ENCODE measurements around the gene ARL2BP. TPM values are rescaled to one million over a fixed set of nuclear protein-coding genes. Genes with fewer than 3 reads are reported as not detected.

Gene ARL2BP
- polyA plus RNA-seq, 1 donor (not counting 4 experiments of a cell fraction or from before 2014, with no cell fraction given), result 98.0 TPM

- dilution Hi-C loops (cut with MboI; ENCODE audit: extremely low pct_ligation_motif_present, low sequenced_read_pairs), result no loop called here
- Histone ChIP-seq H4K20me1 (ENCODE audit: control insufficient read depth, extremely low read depth, insufficient read depth, low read length) (no peaks in the 10 kb centered on the region), H3K27me3 (ENCODE audit: control insufficient read depth, extremely low read depth, insufficient read depth, low read length) (no peaks in the 10 kb centered on the region), H3K27ac (ENCODE audit: control insufficient read depth, insufficient read depth, low read length) (no peak overlapping the region), H3K4me1 (ENCODE audit: control insufficient read depth, extremely low read depth, insufficient read depth, low read length) (peaks cover 10% of the 10 kb centered on the region), H3K36me3 (ENCODE audit: control insufficient read depth in 2 of 2, extremely low read depth in 1 of 2, insufficient read depth in 2 of 2, low read length in 2 of 2) (peaks cover 5 to 18% of the 10 kb centered on the region in 2 experiments), H3K4me3 (ENCODE audit: control insufficient read depth in 2 of 3, extremely low read depth in 1 of 3, insufficient read depth in 2 of 3, low read depth in 1 of 3, low read length in 3 of 3) (no peak overlapping the region), H3K9me1 (ENCODE audit: control insufficient read depth, extremely low read depth, insufficient read depth, low read length) (no peaks in the 10 kb centered on the region), H2AFZ (ENCODE audit: control insufficient read depth, low read length) (no peak overlapping the region), H3K79me2 (ENCODE audit: control insufficient read depth, insufficient read depth, low read length) (peaks cover 9% of the 10 kb centered on the region), H3K9me3 (ENCODE audit: control insufficient read depth, low read depth, low read length) (no peaks in the 10 kb centered on the region), H3K4me2 (ENCODE audit: control insufficient read depth, extremely low read depth, insufficient read depth, low read depth, low read length) (no peak overlapping the region), H3K9ac (ENCODE audit: control insufficient read depth, extremely low read depth, insufficient read depth, low read length) (no peak overlapping the region)
- FAIRE-seq (no peak), DNase-seq (ENCODE audit: low read depth, low spot score) (no peak)
- TF ChIP-seq EZH2 (IDR thresholded peaks at IDR 0.05; ENCODE audit: low read length) (no peak), CTCF (optimal IDR thresholded peaks at IDR 0.05 in 1 of 3, IDR thresholded peaks at IDR 0.05 in 1 of 3, conservative IDR thresholded peaks at IDR 0.05 in 1 of 3; ENCODE audit: extremely low read depth in 1 of 3, insufficient read depth in 2 of 3, low read length in 3 of 3) (no peak)
Measured at GRCh38 chr16:57242650-57243049, 2.4 kb upstream of the ARL2BP start.

GRCh38 chr16:57244463-57244766 is 644 bp upstream of the ARL2BP start:
- no peak for DNase-seq (ENCODE audit: low read depth, low spot score)
- H3K27ac ChIP-seq (ENCODE audit: control insufficient read depth, insufficient read depth, low read length), result peak overlapping the region; percentile 66
- H2AFZ ChIP-seq (ENCODE audit: control insufficient read depth, low read length), result peak overlapping the region; percentile 51
- peak overlapping the region; percentile 96 for H3K4me2 ChIP-seq (ENCODE audit: control insufficient read depth, extremely low read depth, insufficient read depth, low read depth, low read length)
- peak; percentile 80 for FAIRE-seq
- no peaks in the 10 kb centered on the region for H3K27me3 ChIP-seq (ENCODE audit: control insufficient read depth, extremely low read depth, insufficient read depth, low read length)
- no peaks in the 10 kb centered on the region for H4K20me1 ChIP-seq (ENCODE audit: control insufficient read depth, extremely low read depth, insufficient read depth, low read length)
- peak overlapping the region; percentile 85 for H3K9ac ChIP-seq (ENCODE audit: control insufficient read depth, extremely low read depth, insufficient read depth, low read length)
- H3K79me2 ChIP-seq (ENCODE audit: control insufficient read depth, insufficient read depth, low read length), result peaks cover 9% of the 10 kb centered on the region
- TF ChIP-seq EZH2 (IDR thresholded peaks at IDR 0.05; ENCODE audit: low read length) (no peak), CTCF (optimal IDR thresholded peaks at IDR 0.05 in 1 of 3, IDR thresholded peaks at IDR 0.05 in 1 of 3, conservative IDR thresholded peaks at IDR 0.05 in 1 of 3; ENCODE audit: extremely low read depth in 1 of 3, insufficient read depth in 2 of 3, low read length in 3 of 3) (no peak)
- dilution Hi-C loops (cut with MboI; ENCODE audit: extremely low pct_ligation_motif_present, low sequenced_read_pairs), result no loop called here
- peaks cover 3 to 14% of the 10 kb centered on the region in 2 experiments for H3K36me3 ChIP-seq (ENCODE audit: control insufficient read depth in 2 of 2, extremely low read depth in 1 of 2, insufficient read depth in 2 of 2, low read length in 2 of 2)
- H3K4me3 ChIP-seq (ENCODE audit: control insufficient read depth in 2 of 3, extremely low read depth in 1 of 3, insufficient read depth in 2 of 3, low read depth in 1 of 3, low read length in 3 of 3), result peak overlapping the region; percentile 39 to 82 (median 62)
- no peaks in the 10 kb centered on the region for H3K9me1 ChIP-seq (ENCODE audit: control insufficient read depth, extremely low read depth, insufficient read depth, low read length)
- H3K4me1 ChIP-seq (ENCODE audit: control insufficient read depth, extremely low read depth, insufficient read depth, low read length), result peaks cover 10% of the 10 kb centered on the region
- H3K9me3 ChIP-seq (ENCODE audit: control insufficient read depth, low read depth, low read length), result no peaks in the 10 kb centered on the region

Measured in keratinocyte (primary cell).